ENCODE results near the gene CASKIN2.
A peak's percentile ranks its signal among the peaks of the same experiment; 100 is the strongest.

CASKIN2 gene

GRCh38 chr17:75546181-75546580 lies 30.8 kb upstream of the CASKIN2 start:
- no peak for DNase-seq (ENCODE audit: low read depth in 2 of 2)

GRCh38 chr17:75544250-75544649 lies 28.9 kb upstream of the CASKIN2 start:
- no peak for DNase-seq (ENCODE audit: low read depth in 2 of 2)

DNA sequence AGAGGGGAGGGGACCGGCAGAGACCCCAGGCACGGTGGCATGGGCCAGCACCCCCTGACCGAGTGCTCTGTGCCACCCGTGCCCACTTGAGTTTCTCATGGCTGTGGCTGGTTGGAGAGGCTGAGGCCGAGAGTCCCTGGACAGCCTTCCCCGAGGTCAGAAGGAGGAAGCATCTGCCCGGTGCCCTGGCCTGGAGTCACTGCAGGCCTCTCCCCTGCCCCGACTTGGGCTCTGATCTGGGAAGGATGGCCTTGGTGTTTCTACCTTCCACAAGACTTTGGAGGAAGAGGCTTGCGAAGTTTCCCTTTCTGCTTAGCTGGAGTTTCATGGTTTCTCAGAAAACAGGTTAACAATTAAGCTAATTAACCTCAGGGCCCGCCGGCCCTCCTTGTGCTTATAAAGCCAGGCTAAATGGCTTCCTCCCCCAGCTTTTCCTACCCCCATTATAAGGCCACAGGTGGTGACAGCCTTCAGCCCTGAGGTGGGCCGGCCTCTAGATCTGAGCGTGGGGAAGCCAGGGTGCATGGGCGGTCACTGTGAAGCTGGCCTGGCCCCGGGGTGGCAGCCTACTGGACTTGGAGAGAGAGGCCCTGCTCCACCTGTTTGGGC lies 27.5 kb upstream of the CASKIN2 start:
- no peak for DNase-seq (ENCODE audit: low read depth in 2 of 2)

DNA sequence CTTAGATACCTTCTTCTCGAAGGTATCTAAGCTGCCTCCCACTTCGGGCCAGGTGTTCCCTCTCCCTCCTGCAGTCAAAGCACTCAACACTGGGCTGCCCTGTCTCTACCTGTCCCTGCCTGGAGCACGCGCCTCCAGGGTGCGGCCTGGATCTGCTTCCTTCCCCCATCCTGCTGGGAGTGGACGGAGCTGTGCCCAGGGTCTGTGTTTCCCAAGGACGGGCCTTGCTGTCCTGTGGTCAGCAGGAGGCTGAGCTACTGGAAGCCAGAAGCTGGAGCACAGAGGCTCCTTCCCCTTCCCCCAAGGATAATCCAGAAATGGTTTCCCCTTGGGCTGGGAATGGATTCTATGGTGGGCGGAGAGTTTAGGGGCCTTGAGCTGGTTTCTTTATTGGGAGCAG lies 26.9 kb upstream of the CASKIN2 start:
- DNase-seq (ENCODE audit: low read depth in 2 of 2): no peak

- DNase-seq (ENCODE audit: low read depth in 2 of 2): no peak
Observed at GRCh38 chr17:75540923-75541503, 25.7 kb upstream of the CASKIN2 start.

- DNase-seq (ENCODE audit: low read depth in 2 of 2): no peak
Observed at GRCh38 chr17:75539967-75540729, 24.8 kb upstream of the CASKIN2 start.

DNA sequence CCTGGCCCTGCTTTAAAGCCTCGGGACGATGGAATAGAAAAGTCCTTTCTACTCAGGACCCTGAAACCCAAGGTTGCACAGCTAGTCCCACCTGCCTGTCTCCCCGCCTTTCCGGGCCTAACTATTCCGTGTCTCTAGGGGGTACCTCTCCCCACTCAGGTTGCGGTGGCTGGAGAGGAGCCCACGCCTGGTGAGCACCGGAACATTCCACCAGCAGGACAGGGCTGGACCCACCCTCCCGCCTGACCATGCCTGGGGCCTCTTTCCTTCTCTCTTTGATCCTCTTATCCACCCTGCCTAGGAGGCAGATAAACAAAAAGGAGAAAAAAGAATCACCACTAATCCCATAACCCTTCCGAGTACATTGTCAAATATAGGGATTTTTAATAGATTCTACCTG lies 21.0 kb upstream of the CASKIN2 start:
- DNase-seq (ENCODE audit: low read depth in 2 of 2): no peak

GRCh38 chr17:75535871-75536270 lies 20.5 kb upstream of the CASKIN2 start:
- DNase-seq (ENCODE audit: low read depth in 2 of 2): no peak

DNA sequence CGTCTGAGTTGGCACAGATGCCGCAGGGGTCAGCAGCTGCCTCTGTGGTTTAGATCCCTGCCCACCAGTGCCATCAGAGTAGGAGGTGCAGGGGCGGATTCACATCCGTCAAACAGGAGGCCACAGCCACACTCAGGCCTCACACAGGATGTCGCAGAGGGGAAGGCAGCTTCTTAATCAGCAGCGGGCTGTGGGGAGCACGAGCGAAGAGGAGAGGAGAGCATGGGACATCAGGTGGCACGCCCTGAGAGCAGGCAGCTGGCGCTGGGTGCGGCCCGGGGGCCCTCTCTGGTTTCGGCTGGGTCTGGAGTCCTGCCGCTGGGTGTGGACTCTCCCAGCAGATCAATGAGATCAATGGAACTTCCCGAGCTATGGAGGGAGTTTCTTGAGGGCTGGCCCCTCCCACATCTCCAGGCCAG lies 19.8 kb upstream of the CASKIN2 start:
- DNase-seq (ENCODE audit: low read depth in 2 of 2): peak; percentile 46 to 57

DNA sequence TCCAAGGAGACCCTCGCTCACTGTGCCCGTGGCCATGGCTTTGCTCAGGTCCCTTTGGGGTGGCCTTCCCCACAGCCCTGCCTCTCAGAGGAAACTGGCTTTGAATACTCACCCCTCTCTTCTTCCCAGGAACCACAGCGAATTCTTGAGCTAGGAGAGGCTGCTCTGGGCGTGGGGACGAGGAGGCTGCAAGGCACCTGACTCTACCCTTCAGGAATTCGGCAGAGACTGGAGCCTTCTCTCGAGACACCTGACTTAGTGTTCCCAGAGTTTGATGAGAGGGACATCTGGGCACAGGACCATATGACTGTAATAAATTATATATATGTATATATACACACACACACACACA lies 16.4 kb upstream of the CASKIN2 start:
- no peak for DNase-seq (ENCODE audit: low read depth in 2 of 2)

GRCh38 chr17:75530837-75531720 lies 15.7 kb upstream of the CASKIN2 start:
- DNase-seq (ENCODE audit: low read depth in 2 of 2): no peak

DNA sequence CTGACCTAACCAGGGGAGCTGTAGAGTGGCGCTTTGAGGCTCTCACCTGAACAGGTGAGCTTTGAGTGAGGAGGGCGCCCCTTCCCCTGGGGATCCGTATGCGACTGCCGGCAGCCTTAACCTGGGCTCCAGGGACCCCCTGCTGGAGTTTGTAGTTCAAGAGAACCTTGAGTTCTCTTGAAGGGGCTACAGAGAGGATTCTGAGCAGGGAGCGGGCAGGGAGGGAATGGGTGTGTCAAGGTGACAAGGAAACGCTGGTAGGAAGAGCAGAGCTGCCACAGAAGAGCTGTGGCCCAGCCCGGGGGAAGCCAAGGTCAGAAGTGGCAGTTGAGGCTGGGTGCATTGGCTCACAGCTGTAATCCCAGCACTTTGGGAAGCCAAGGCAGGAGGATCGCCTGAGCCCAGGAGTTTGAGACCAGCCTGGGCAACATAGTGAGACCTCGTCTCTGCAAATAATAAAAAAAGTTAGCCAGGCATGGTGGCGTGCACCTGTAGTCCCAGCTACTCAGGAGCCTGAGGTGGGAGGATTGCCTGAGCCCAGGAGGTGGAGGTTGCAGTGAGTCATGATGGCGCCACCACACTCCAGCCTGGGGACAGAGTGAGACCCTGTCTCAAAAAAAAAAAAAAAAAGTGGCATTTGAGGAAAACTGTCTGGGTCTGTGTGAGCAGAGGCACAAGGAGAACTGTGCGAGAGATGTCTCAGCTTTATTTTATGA lies 11.4 kb upstream of the CASKIN2 start:
- DNase-seq (ENCODE audit: low read depth in 2 of 2): no peak

- DNase-seq (ENCODE audit: low read depth in 2 of 2): no peak
Observed at GRCh38 chr17:75525806-75526554, 10.6 kb upstream of the CASKIN2 start.

DNA sequence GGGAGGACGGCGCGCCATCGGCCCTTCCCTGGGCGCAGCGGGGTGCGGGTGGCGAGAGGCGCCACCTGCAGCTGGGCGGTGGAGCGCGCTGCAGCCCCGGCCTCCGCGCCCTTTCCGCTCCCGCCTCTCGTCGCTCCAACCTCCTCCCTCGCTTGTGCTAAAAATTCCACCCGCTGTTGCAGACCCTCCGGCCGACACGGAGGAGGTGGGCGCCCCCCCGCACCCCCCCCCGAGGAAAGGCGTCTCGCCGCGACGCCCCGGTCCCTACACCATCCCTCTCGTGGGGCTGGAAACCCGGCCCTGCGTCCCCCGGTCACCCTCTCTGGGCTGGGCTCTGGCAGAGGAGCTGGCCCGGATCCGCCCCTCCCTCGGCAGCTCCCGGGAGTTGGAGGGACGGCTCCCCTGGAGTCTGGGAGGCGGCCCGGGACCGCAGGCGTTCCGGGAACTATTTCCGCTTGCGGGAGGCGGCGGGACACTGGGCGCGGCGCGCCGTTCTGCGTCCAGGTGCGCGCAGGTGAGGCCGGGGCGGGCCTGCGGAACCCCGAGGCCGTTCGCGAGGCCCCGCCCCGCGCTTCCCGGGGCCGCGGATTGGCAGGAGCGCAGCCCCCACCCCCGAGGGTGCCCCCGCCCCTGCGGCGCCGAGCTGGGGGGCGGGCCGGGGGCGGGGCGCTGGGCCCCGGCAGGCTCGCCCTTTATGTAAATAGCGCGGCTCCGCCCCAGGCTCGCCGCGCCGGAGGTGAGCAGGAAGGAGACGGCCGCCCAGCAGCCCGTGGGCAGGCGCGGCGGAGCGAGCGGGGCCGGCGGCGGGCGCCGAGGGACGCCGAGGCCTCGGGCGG lies 9.9 kb upstream of the CASKIN2 start, which contains the start of gene LLGL2:
TSS of gene LLGL2 (plus strand) at position 728 of the 836 bp plus-strand sequence. CDS start 17,730 bp downstream, outside the sequence.
- peak; percentile 54 to 83 for DNase-seq (ENCODE audit: low read depth in 2 of 2)

DNA sequence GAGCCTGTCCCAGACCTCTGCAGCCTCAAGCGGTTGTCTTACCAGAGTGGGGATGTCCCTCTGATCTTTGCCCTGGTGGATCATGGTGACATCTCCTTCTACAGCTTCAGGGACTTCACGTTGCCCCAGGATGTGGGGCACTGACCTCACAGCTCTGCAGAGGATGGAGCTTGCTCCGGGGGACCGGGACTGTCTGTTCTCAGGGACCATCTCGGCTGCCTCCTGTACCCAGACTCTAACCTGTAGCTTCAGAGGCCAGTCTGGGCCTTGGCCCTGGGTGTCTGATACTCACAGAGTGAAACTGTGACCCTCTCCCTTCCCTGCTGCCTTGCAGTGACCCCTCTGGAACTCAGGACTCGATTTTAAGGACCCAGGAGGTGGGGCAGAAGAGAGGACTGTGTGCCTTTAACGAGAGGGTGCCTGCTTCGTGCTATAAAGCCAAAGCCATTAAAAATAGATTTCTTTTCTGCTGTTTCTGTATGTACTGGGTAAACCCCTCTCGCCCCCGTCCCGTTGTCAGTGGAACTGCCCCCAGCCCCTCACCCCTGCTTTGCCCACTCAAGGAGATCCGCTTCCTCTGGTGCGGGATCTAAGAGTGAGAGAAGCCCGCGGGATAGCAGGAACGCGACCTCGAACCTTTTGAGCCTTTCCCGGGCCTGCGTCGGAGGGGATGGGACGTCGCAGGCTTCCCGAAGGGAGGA lies 9.1 kb upstream of the CASKIN2 start:
- DNase-seq (ENCODE audit: low read depth in 2 of 2): no peak

- DNase-seq (ENCODE audit: low read depth in 2 of 2): no peak
Observed at GRCh38 chr17:75523647-75524046, 8.3 kb upstream of the CASKIN2 start.

DNA sequence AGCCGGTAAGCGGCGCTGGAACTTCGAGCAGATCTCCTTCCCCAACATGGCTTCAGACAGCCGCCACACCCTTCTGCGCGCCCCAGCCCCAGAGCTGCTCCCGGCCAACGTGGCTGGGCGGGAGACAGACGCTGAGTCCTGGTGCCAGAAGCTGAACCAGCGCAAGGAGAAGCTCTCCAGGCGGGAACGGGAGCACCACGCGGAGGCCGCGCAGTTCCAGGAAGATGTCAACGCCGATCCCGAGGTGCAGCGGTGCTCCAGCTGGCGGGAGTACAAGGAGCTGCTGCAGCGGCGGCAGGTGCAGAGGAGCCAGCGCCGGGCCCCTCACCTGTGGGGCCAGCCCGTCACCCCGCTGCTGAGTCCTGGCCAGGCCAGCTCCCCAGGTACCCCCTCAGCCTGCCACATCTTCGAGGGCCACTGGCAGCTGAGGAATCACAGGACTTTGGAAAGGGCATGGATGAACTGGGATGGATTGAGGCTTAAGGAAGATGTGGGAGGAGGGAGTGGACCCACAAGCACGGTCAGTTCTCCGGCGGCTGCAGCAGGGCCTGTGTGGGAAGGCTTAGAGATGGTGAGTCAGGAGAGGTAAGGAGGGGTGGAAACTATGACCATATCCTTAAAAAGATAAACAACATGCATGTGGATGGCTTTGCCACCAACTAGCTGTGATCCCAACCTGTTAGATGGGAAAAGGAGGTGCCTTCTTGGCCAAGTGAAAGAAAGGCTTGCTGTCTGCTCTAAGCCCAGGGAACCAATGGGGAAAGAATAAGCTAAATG lies 6.8 kb upstream of the CASKIN2 start:
- no peak for DNase-seq (ENCODE audit: low read depth in 2 of 2)

DNA sequence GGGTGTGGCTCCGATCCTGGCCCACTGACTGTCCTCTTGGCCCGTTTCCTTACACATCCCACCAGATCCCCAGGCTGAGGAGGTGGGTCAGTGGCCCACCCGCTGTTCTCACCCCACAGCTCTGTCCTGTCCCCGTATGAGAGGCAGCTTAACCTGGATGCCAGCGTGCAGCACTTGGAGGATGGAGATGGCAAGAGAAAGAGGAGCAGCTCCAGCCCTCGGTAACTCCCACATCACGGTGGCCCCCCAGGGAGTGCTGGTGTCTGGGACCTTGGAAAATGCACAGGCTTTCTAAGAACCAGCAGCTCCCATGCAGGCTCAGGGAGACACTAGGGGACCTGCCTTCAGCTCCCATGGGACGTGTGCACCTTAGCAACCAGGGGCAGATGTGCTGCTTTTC lies 6.0 kb upstream of the CASKIN2 start:
- DNase-seq (ENCODE audit: low read depth in 2 of 2): no peak

All from stimulated activated CD8-positive, alpha-beta memory T cell treated with anti-CD3 and anti-CD28 coated beads, Interleukin-7, amount 100 ng/mL, for 4 hours (primary cell).